ENCODE measurements around the gene GNB1.

DNA sequence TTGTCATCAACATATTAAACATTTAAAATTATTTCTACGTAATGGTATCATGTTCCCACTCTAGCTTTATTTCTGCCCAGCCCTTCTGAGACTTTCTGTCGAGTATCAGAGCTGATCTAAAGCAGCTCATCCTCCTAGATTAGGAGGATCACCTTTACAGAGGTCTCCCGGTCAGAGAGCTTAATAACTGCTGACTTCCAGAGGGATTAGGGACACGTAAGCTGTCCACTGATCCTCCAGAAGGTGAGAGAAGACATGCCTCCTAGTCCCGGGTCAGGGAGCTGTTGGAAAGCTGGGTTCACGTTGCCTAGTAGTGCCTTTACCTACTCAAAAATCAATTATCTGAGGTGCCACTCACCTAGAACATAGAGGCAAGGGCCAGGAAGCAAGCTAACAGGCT lies 81.4 kb downstream of the GNB1 start:
- TF ChIP-seq MAX (IDR thresholded peaks at IDR 0.05) (no peak), YY1 (IDR thresholded peaks at IDR 0.05; ENCODE audit: low read depth) (no peak)
